Mononuclear cell (primary cell): ENCODE data around the gene EIF2S2. TPM values are rescaled to one million over a fixed set of nuclear protein-coding genes. Genes with fewer than 3 reads are reported as not detected.

Source experiments
- H3K27me3 ChIP-seq: 2 replicates; pipeline ENCODE4 v1.6.0; 2011; ENCODE audit warnings: low read length, control low read depth; ENCODE audit not compliant: insufficient read depth
- H3K4me1 ChIP-seq: 2 replicates; pipeline ENCODE4 v1.5.1; 2011; ENCODE audit warnings: mild to moderate bottlenecking, low read length, control low read depth; ENCODE audit not compliant: insufficient read depth
- H3K4me3 ChIP-seq: 2 replicates; pipeline ENCODE4 v1.5.1; 2011; ENCODE audit warnings: mild to moderate bottlenecking, low read length, moderate library complexity
- H3K9me3 ChIP-seq: 2 replicates; pipeline ENCODE4 v1.5.1; 2011; ENCODE audit warnings: low read depth, mild to moderate bottlenecking, control low read depth, low read length
- total RNA-seq: library from RNA; depleted of rRNA; stranded (reverse); fragments of >200 nt; gene quantifications from one replicate; pipeline ENCODE4 v1.2.3, GENCODE V29; 2012

The EIF2S2 gene
- total RNA-seq, 1 donor, result 30.2 TPM

DNA sequence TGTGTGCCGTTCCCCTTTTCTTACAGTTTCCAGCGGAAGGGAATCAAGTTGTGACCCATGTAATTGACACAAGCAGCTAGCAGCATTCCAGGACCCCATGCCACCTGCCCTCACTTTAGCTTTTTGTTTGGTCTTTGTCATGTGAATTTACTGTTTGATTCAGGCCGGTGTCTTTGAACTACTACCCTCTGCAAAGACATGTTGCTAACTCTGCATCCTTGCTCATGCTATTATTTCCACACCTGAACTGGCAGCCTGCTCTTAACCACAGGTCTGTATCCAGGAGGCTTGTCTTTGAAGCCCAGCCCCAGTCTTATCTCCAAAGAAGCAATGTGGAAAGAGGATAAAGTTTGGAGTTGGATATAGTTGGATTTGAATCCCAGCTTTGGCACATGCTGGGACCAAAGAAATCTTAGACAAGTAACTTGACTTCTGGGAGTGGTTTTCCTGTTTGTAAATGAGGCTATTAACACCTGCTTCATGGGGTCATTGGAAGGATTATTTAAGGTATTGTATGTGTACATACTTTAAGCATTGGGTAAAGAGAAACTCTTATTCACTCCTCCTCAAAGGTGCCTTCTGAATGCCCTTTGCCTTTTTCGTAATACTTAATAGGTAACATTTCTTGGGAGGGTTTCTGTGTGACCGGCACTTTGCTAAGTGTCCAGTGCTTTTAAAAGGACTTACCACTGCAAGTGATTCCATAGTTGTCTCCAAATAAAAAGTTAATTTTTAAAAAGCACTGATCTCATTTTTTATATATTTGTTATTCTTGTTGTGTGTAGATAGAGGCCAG is 65.9 kb downstream of the EIF2S2 start:
- no peak overlapping the region for H3K4me3 ChIP-seq
- no peaks in the 10 kb centered on the region for H3K27me3 ChIP-seq
- peaks cover 24% of the 10 kb centered on the region for H3K4me1 ChIP-seq
- no peaks in the 10 kb centered on the region for H3K9me3 ChIP-seq

DNA sequence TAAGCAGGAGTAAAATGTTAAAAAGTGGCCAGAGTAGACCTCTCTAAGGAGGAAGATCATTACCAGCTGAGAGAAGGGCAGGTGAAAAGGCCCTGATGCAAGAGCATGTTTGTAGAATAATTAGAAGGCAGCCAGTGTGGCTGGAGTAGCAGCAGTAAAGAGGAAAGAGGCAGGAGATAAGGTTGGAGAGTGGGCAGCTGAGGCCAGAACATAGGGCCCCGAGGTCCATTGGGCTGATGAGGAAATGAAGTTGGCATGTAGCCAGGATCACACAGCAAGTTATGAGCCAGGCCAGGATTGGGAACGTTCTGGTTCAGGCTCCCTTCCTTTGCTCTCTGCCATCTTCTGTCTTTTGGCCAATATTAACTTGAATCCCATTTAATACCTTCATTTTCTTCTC is 66.7 kb downstream of the EIF2S2 start:
- H3K27me3 ChIP-seq, result no peaks in the 10 kb centered on the region
- no peaks in the 10 kb centered on the region for H3K9me3 ChIP-seq
- no peak overlapping the region for H3K4me3 ChIP-seq
- H3K4me1 ChIP-seq, result peaks cover 20% of the 10 kb centered on the region

DNA sequence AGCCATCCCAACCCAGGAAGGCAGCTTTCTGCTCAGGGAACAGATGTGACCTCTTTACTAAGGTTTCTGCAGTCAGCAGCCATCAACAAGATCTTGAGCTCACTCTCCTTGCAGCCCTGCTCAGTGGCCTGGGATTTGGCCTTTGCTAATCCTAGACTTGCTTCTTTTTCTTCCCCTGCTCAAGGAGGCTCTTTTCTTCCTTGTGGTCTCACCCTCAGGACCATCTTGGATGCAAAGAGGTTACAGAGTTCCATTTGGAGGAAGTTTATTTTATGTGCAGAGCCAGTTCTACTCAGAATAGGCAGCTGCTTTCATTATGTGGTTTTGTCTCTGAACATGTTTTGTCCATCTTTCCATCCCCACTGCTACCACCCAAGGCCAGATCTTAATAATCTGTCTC is 69.0 kb downstream of the EIF2S2 start:
- Histone ChIP-seq H3K27me3 (no peaks in the 10 kb centered on the region), H3K4me3 (no peak overlapping the region), H3K4me1 (peaks cover 8% of the 10 kb centered on the region), H3K9me3 (no peaks in the 10 kb centered on the region)

DNA sequence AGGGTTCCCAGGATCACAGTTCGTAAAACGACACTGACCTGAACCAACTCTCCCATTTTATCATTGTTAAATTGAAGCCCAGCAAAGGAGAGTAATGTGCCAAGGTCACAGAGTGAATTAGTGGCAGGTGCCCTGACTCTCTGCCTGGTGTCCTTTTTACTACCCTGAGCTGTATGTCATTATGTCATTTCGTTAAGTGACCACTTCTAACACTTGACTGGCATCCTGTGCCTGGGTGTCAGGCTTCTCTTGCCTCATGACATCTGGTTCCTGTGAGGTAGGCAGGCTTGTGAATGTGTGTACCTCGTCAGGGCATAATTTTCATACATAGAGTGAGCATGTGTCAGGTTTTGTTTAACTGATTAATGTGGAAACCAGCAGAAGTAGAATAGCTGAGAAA is 69.8 kb downstream of the EIF2S2 start:
- Histone ChIP-seq H3K27me3 (no peaks in the 10 kb centered on the region), H3K4me1 (peaks cover 10% of the 10 kb centered on the region), H3K9me3 (no peaks in the 10 kb centered on the region), H3K4me3 (no peak overlapping the region)

DNA sequence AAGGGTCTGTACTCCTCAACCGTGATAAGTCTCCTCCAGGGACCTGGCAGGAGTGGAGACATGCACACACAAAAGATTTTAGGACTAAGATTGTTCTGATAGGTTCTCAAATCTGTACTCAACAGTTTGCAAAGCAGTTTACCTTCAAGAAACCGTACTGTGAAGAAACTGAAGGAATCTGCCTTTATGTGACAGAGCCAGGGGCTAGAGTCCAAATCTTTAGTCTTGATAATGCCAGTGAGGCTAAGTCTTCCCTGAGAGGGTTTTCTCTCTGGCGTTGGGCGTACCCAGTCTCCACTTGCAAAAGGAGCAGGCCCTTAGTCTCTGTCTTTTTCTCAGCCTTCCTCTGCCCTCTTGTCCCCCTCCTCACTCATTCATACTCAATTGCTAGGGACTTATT is 70.8 kb downstream of the EIF2S2 start:
- peaks cover 15% of the 10 kb centered on the region for H3K4me1 ChIP-seq
- H3K27me3 ChIP-seq, result no peaks in the 10 kb centered on the region
- H3K4me3 ChIP-seq, result no peak overlapping the region
- no peaks in the 10 kb centered on the region for H3K9me3 ChIP-seq

DNA sequence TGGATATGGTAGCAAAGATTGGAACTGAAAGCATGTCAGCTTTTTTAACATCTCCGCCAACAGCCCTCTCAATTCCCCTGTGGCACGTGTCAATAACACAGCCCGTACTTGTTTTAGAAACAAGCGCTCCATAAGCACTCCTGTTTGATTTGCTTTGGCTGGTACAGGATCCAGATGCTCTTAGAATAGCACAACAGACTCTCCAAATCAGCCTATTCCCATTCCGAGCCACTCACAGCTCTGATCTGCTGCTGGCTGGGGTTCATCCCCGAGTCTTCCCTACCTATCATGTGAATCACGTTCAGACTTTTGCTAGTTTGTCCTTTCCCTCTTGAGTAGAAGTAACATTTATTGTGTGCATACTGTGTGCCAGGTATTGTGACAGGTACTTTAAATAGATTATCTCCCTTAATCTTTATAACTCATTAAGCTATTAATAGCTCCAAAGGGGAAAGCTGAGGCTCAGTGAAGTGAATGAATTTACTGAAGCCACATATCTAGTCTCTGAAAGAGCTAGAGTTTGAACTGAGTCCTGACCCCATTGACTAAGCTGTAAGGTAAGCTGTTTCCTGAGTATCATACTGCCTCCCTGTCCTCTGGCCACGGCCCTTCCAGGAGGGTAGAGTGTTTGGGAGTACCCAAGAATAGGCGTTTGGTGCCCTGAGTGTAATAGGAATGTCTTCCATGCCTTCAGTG is 71.6 kb downstream of the EIF2S2 start:
- Histone ChIP-seq H3K4me3 (no peak overlapping the region), H3K9me3 (no peaks in the 10 kb centered on the region), H3K27me3 (no peaks in the 10 kb centered on the region), H3K4me1 (peaks cover 15% of the 10 kb centered on the region)

Other genes starting within 250 kb of the EIF2S2 start
- 94.6 TPM for gene RALY, start 118.3 kb downstream of the EIF2S2 start, total RNA-seq
- 1.3 TPM for gene ASIP, start 129.2 kb upstream of the EIF2S2 start, total RNA-seq
- 21.0 TPM for gene AHCY, start 191.1 kb upstream of the EIF2S2 start, total RNA-seq